Caco-2 (cell line): ENCODE measurements around the gene ARRB2. TPM values are rescaled to one million over a fixed set of nuclear protein-coding genes. Genes with fewer than 3 reads are reported as not detected.

ENCODE experiments used
- BruUV-seq: library from RNA; stranded (reverse); fragments of 400-500 nt; replicated peaks from 2 replicates; lab custom pipeline; 2021; lab: Mats Ljungman, UMichigan
- CTCF ChIA-PET: fragments of 300-600 bp; sonication (Branson Sonifier 250); formaldehyde crosslinking; loops from one replicate; lab custom pipeline; 2022; ENCODE audit warnings: antibody characterized with exemption; lab: Charles Lee
- POLR2A ChIA-PET: fragments of 300-600 bp; sonication (Branson Sonifier 250); formaldehyde crosslinking; loops from one replicate; lab custom pipeline; 2022; ENCODE audit warnings: antibody characterized with exemption; lab: Charles Lee
- DNase-seq, 2 experiments: peaks; one replicate each; pipeline versions ENCODE4 v3.0.0 to v3.0.0-alpha.2; 2020 to 2022
- H3K27me3 ChIP-seq: replicated peaks from 2 replicates; pipeline ENCODE4 v1.6.0; 2011; ENCODE audit warnings: low read length; ENCODE audit not compliant: control insufficient read depth, insufficient read depth
- H3K36me3 ChIP-seq: 2 replicates; pipeline ENCODE4 v1.5.1; 2011; ENCODE audit warnings: low read length; ENCODE audit not compliant: control insufficient read depth, insufficient read depth
- H3K4me1 ChIP-seq: fragments of 250-450 bp; sonication (Bioruptor Pico); 2 replicates; pipeline ENCODE4 v1.5.1; 2020; ENCODE audit warnings: mild to moderate bottlenecking
- H3K4me3 ChIP-seq: 2 replicates; pipeline ENCODE4 v1.5.1; 2011; ENCODE audit warnings: low read depth, mild to moderate bottlenecking, control low read depth, low read length
- H3K9me3 ChIP-seq: fragments of 250-450 bp; sonication (Bioruptor Pico); 2 replicates; pipeline ENCODE4 v1.5.1; 2020; ENCODE audit warnings: mild to moderate bottlenecking, moderate library complexity
- H3K27ac Mint-ChIP-seq: one replicate; pipeline ENCODE4 v1.8.0; 2022; ENCODE audit warnings: mixed read lengths; ENCODE audit not compliant: unreplicated experiment
- H3K27me3 Mint-ChIP-seq: one replicate; pipeline ENCODE4 v1.8.0; 2022; ENCODE audit warnings: mixed read lengths; ENCODE audit not compliant: insufficient read depth, unreplicated experiment
- H3K36me3 Mint-ChIP-seq: one replicate; pipeline ENCODE4 v1.8.0; 2022; ENCODE audit warnings: mild to moderate bottlenecking, mixed read lengths; ENCODE audit not compliant: insufficient read depth, unreplicated experiment
- H3K4me1 Mint-ChIP-seq: one replicate; pipeline ENCODE4 v1.8.0; 2022; ENCODE audit warnings: low read depth, mixed read lengths; ENCODE audit not compliant: unreplicated experiment
- H3K4me3 Mint-ChIP-seq: one replicate; pipeline ENCODE4 v1.8.0; 2022; ENCODE audit warnings: mild to moderate bottlenecking, moderate library complexity, mixed read lengths; ENCODE audit not compliant: unreplicated experiment
- H3K9me3 Mint-ChIP-seq: one replicate; pipeline ENCODE4 v1.8.0; 2022; ENCODE audit warnings: mixed read lengths; ENCODE audit not compliant: unreplicated experiment
- CTCF ChIP-seq, 2 experiments: fragments of 200-600 bp in 1 of 2; IDR thresholded peaks; 1 replicate in 1 of 2; 2 replicates in 1 of 2; pipeline versions ENCODE4 v1.5.1 to v1.8.0; 2011 to 2022; ENCODE audit warnings: antibody characterized with exemption in 1 of 2, control low read depth in 1 of 2, inconsistent platforms in 1 of 2, low read depth in 1 of 2, low read length in 1 of 2, mild to moderate bottlenecking in 1 of 2, moderate library complexity in 1 of 2; ENCODE audit not compliant: insufficient read depth in 1 of 2, severe bottlenecking in 1 of 2, unreplicated experiment in 1 of 2
- intact Hi-C: fragments of 100-400 bp; cut with micrococcal nuclease; formaldehyde crosslinking; loops from one replicate; pipeline ENCODE4 v1.10.0; 2022; ENCODE audit not compliant: unreplicated experiment
- total RNA-seq: library from RNA; stranded (reverse); gene quantifications from 2 replicates; pipeline ENCODE4 v1.2.3, GENCODE V29; 2022

The ARRB2 gene
- total RNA-seq, 1 experiment from 2014 or later = 37.1 TPM

GRCh38 chr17:4665027-4665426 lies 45.4 kb upstream of the ARRB2 start:
- intact Hi-C loops = no loop called here
- POLR2A ChIA-PET = no interaction called here
- no peak overlapping the region for H3K27ac Mint-ChIP-seq
- Histone ChIP-seq H3K36me3 (no peaks in the 10 kb centered on the region), H3K27me3 (no peaks in the 10 kb centered on the region), H3K9me3 (no peaks in the 10 kb centered on the region), H3K4me1 (no peaks in the 10 kb centered on the region), H3K4me3 (no peak overlapping the region)
- no peaks in the 10 kb centered on the region for H3K27me3 Mint-ChIP-seq
- no peaks in the 10 kb centered on the region for H3K9me3 Mint-ChIP-seq
- DNase-seq = no peak
- peaks cover 7% of the 10 kb centered on the region for H3K36me3 Mint-ChIP-seq
- no peak overlapping the region for H3K4me3 Mint-ChIP-seq
- TF ChIP-seq CTCF (IDR thresholded peaks at IDR 0.05; ENCODE audit: insufficient read depth in 1 of 2, low read depth in 1 of 2, low read length in 1 of 2, severe bottlenecking in 1 of 2, unreplicated experiment in 1 of 2) = no peak
- CTCF ChIA-PET = no interaction called here
- H3K4me1 Mint-ChIP-seq = no peaks in the 10 kb centered on the region
- BruUV-seq = no TSS peak

- DNase-seq = no peak
- Mint-ChIP-seq H3K27ac (no peak overlapping the region), H3K4me1 (no peaks in the 10 kb centered on the region), H3K36me3 (peaks cover 18% of the 10 kb centered on the region), H3K27me3 (no peaks in the 10 kb centered on the region), H3K4me3 (no peak overlapping the region), H3K9me3 (no peaks in the 10 kb centered on the region)
- ChIA-PET CTCF (no interaction called here), POLR2A (no interaction called here)
- no TSS peak for BruUV-seq
- TF ChIP-seq CTCF (IDR thresholded peaks at IDR 0.05; ENCODE audit: insufficient read depth in 1 of 2, low read depth in 1 of 2, low read length in 1 of 2, severe bottlenecking in 1 of 2, unreplicated experiment in 1 of 2) = no peak
- Histone ChIP-seq H3K4me1 (no peaks in the 10 kb centered on the region), H3K9me3 (no peaks in the 10 kb centered on the region), H3K27me3 (no peaks in the 10 kb centered on the region), H3K4me3 (no peak overlapping the region), H3K36me3 (no peaks in the 10 kb centered on the region)
- intact Hi-C loops = no loop called here
Measured at GRCh38 chr17:4666296-4666695, 44.1 kb upstream of the ARRB2 start.

- no TSS peak for BruUV-seq
- H3K4me1 ChIP-seq = no peaks in the 10 kb centered on the region
- H3K27ac Mint-ChIP-seq = no peak overlapping the region
- ChIA-PET CTCF (no interaction called here), POLR2A (no interaction called here)
- TF ChIP-seq CTCF (IDR thresholded peaks at IDR 0.05; ENCODE audit: insufficient read depth in 1 of 2, low read depth in 1 of 2, low read length in 1 of 2, severe bottlenecking in 1 of 2, unreplicated experiment in 1 of 2) = no peak
- peaks cover 25% of the 10 kb centered on the region for H3K36me3 Mint-ChIP-seq
- no peaks in the 10 kb centered on the region for H3K9me3 ChIP-seq
- no peaks in the 10 kb centered on the region for H3K36me3 ChIP-seq
- H3K4me3 ChIP-seq = no peak overlapping the region
- intact Hi-C loops = no loop called here
- H3K9me3 Mint-ChIP-seq = no peaks in the 10 kb centered on the region
- no peaks in the 10 kb centered on the region for H3K27me3 Mint-ChIP-seq
- no peaks in the 10 kb centered on the region for H3K4me1 Mint-ChIP-seq
- no peaks in the 10 kb centered on the region for H3K27me3 ChIP-seq
- no peak overlapping the region for H3K4me3 Mint-ChIP-seq
- no peak for DNase-seq
Measured at GRCh38 chr17:4667166-4667565, 43.3 kb upstream of the ARRB2 start.
